Fibroblast of skin of left quadriceps (primary cell): ENCODE measurements around the gene YES1.

Source experiments
- DNase-seq, 2 experiments: peaks; one replicate each; pipeline ENCODE4 v3.0.0-alpha.2; 2013; ENCODE audit warnings: low read depth in 2 of 2

The YES1 gene

DNA sequence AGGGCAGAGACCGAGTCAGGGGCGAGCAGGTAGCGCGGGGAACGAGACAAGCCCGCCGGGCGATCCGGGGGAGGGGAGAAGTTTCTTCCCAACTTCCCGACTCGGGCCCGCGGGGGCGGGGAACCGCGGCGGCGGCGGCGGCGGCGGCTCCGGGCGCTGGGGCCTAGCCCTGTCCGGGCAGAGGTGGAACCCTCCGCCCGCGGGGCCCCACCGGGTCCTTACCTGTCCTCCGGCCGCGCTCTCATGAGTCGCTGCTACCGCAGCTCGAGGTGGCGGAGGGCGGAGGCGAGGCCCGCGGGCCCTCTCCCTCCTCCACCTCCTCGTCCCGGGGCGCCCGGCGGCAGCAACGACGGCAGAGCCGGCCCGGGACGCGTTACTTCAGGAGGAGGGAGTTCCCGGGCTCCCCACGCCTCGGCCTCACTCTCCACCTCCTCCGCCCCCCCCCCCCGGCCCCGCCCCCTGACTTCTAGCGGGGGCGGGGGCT is at the start of gene YES1:
Gene YES1 (minus strand): TSS at position 351 of the 484 bp plus-strand sequence. CDS start 55,415 bp downstream, outside the sequence.
- no peak for DNase-seq

- DNase-seq, result no peak
Measured at GRCh38 chr18:857986-858385, 45.9 kb upstream of the YES1 start.

GRCh38 chr18:853471-853870 is 41.4 kb upstream of the YES1 start:
- no peak for DNase-seq

DNA sequence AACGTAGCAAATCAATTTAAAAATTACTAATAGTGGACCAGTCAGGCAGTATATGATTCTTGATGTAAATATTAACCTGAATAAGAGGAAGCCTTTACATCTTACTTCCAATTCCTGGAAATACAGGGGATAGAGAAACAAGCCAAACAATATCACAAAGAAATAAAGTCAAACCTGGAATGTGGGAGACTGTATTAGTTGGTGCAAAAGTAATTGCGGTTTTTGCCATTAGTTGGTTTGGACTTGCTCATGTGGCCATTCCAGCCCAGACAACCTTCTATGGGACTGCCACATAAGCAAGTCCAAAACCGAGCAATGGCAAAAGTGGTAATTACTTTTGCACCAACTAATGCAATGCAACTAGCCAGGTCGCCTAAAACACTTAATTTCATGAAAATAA is 38.9 kb upstream of the YES1 start:
- no peak for DNase-seq

- no peak for DNase-seq
Measured at GRCh38 chr18:849021-849420, 37.0 kb upstream of the YES1 start.

- DNase-seq, result no peak
Measured at GRCh38 chr18:848062-848861, 36.2 kb upstream of the YES1 start.

- DNase-seq, result peak; percentile 45 to 51
Measured at GRCh38 chr18:845152-845819, 33.2 kb upstream of the YES1 start.

DNA sequence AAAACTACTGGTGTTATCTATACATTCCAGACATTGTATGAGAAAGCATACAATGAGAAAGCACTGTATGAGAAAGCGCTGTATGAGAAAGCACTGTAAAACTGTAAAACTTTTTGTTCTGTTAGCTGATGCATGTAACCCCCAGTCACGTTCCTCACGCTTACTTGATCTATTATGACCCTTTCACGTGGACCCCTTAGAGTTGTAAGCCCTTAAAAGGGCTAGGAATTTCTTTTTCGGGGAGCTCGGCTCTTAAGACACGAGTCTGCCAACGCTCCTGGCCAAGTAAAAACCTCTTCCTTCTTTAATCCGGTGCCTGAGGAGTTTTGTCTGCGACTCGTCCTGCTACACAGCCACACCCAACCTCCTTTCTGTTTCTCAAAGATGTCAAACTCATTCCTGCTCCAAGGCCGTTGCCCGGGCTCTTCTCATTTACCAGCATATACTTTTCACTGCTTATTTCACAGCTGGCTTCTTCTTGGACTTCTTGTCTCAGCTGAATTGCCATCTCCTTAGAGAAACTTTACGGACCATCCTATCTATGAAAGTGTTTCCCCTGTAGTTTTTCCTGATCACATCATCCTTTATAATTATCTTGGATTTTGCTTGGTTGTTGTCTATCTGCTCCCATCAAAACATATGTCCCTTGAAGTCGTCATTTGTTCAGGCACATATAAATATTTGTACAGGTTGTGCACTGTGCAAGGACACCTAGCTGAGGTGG is 29.8 kb upstream of the YES1 start:
- DNase-seq, result no peak

- no peak for DNase-seq
Measured at GRCh38 chr18:840516-840915, 28.5 kb upstream of the YES1 start.

GRCh38 chr18:840023-840408 is 28.0 kb upstream of the YES1 start:
- DNase-seq, result no peak

DNA sequence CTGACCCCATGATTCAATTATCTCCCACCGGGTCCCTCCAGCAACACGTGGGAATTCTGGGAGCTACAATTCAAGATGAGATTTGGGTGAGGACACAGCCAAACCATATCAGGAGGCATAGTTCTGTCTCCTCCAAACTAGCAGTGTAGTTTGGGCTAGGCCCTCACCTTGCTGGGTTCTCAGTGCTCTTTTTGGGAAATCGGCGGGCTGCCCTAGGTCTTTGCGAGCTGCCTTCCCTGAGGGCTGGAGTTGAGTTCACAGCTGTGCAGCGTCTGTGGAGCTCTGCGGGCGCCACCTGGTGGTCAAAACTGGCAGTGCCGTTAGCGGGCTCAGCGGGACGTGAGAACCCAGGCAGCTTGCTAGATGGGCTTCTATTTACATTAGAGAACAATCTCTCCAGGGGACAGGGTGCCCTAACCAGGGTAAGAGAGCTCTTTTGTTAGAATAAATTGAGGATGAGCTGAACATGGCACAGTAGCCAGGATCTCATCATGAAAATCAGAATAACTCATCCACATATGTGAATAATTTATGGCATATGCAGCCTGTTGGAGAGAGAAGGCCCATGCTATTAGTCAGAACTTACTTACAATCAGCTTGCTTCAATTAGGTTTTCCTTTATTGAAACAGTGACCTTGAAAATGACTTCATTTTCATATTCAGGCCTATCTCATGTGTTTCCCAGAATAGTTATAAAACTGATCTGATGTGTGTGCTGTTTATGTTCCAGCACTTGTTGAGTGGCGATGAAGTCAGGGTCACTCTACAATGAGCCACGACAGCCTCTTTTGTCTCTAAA is 27.4 kb upstream of the YES1 start:
- DNase-seq, result peak; percentile 63 to 70

GRCh38 chr18:837922-838321 is 25.9 kb upstream of the YES1 start:
- DNase-seq, result no peak

DNA sequence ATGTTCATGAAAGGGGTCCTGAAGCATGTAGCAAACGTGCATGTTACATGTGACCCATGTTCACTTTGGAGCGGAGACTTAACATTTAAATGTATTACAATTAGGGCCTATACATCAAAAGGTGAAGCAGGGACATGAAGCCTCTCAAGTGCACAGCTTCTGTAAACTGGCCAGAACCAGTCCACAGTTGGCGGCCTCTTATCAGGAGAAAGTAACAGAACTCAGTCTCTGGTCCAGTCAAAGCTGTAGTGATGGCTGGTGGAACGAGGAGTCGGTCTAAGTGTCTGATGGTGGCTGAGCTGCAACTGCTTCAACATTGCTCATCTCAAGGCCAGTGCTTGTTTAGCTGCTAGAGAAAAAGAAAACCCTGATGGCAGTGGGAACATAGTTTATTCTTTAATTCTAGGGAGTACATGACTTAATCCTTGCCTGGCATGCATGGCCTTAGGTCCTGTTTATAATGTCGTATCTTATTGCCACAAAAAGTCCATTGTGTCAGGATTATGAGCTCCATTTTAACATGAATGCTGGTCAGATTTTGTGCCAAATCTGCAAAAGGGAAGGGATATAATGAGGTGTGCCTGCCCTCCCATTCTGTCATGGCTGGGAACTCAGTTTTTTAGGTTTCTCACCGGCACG is 22.2 kb upstream of the YES1 start:
- no peak for DNase-seq

DNA sequence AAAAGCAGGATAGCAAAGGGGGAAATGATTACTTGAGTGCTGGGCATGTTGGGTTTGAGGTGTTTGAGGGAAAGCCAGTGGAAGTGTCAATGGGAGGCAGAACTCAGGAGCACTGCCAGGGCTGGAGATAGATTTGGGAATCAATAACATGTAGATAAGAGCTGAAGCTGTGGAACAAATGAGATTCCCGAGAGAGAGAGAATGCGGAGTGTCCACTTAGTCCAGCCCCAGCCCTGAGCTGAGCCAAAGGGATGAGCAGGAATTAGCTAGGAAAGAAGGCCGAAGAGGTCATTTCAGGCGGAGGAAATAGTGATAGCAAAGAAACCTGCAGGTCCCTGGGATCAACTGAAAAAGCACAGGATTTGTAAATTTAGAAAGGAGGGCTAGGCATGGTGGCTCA is 21.2 kb upstream of the YES1 start:
- DNase-seq, result no peak

GRCh38 chr18:832085-832681 is 20.1 kb upstream of the YES1 start:
- no peak for DNase-seq

DNA sequence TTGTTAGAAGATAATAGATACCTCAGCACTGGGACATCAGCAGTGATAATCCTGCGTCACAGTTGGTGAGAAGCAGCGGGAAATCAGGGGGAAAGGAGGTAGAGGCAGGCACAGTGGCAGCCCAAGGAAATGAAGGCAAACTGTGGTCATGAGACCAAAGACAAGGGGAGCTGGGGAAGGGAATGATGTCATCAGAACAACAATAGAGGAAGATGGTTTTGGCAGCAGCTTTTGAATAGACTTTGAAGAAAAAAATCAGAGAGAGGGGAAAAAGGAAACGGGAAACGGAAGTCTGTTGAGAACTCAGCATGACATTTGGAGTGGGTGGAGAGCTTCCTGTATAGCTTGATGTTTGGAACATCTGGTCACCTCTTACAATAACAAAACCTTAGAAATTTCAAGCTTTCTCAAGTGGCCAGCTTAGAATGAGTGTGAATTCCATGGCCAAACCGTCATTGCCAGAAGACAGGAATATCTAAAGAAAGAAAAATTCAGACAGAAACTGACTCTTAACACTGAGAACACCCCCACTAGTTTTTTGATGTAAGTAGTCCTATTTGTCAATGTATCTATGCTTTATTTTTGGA is 18.4 kb upstream of the YES1 start:
- no peak for DNase-seq

GRCh38 chr18:829432-829831 is 17.4 kb upstream of the YES1 start:
- DNase-seq, result no peak

- DNase-seq, result no peak
Measured at GRCh38 chr18:827093-827677, 15.1 kb upstream of the YES1 start.

- no peak for DNase-seq
Measured at GRCh38 chr18:825891-826585, 14.0 kb upstream of the YES1 start.
